RWPE1 (cell line): ENCODE data around the gene CDON.

Source experiments
- CTCF ChIA-PET: fragments of 350-600 bp; sonication (Branson Sonifier 250); formaldehyde crosslinking; extraction: SDS; loops from one replicate; lab custom pipeline; 2021; lab: Yijun Ruan, JAX
- POLR2A ChIA-PET: fragments of 400-600 bp; formaldehyde crosslinking; extraction: SDS; loops from one replicate; lab custom pipeline; 2020; ENCODE audit warnings: antibody characterized with exemption; ENCODE audit not compliant: low non-redundant PET; lab: Yijun Ruan, JAX
- DNase-seq: peaks from one replicate; pipeline ENCODE4 v3.0.0; 2012; ENCODE audit warnings: low spot score
- H3K27ac ChIP-seq: fragments of 450-650 bp; 2 replicates; pipeline ENCODE4 v1.5.1; 2017
- TF ChIP-seq, protein P1 (sequence below): fragments of 450-650 bp; conservative IDR thresholded peaks from 2 replicates; pipeline ENCODE4 v1.5.1; 2017; ENCODE audit warnings: low read depth, mild to moderate bottlenecking

CDON gene

DNA sequence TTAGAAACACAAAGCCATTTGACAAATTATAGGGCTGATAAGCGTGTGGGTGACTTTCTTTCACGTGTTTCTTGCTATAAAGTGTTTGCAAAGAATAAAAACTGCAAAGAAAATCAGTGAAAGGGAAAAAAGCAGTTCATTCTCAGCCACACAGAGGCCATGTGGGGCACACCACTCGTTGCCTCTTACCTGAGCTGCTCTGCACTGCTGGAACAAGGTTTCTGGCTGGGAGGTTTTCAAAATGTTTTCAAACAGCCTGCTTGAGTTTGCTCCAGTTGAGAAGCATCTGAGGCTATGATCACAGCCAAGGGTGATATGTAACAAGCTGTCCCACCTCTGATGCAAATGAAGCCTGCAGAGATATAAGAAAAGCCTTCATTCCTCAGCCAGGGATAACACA is 131.6 kb downstream of the CDON start:
- TF ChIP-seq, protein P1, sequence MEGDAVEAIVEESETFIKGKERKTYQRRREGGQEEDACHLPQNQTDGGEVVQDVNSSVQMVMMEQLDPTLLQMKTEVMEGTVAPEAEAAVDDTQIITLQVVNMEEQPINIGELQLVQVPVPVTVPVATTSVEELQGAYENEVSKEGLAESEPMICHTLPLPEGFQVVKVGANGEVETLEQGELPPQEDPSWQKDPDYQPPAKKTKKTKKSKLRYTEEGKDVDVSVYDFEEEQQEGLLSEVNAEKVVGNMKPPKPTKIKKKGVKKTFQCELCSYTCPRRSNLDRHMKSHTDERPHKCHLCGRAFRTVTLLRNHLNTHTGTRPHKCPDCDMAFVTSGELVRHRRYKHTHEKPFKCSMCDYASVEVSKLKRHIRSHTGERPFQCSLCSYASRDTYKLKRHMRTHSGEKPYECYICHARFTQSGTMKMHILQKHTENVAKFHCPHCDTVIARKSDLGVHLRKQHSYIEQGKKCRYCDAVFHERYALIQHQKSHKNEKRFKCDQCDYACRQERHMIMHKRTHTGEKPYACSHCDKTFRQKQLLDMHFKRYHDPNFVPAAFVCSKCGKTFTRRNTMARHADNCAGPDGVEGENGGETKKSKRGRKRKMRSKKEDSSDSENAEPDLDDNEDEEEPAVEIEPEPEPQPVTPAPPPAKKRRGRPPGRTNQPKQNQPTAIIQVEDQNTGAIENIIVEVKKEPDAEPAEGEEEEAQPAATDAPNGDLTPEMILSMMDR, result no peak
- POLR2A ChIA-PET, result no interaction called here
- DNase-seq, result no peak
- H3K27ac ChIP-seq, result no peak overlapping the region
- CTCF ChIA-PET, result no interaction called here

DNA sequence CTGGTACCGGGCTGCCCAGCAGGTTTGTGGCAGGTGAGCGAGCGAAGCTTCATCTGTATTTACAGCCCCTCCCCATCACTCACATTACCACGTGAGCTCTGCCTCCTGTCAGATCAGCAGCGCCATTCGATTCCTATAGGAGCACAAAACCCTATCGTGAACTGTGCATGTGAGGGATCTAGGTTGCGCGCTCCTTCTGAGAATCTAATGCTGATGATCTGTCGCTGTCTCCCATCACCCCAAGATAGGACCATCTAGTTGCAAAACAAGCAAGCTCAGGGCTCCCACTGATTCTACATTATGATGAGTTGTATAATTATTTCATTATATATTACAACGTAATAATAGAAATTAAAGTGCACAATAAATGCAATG is 132.6 kb downstream of the CDON start:
- TF ChIP-seq, protein P1, result no peak
- H3K27ac ChIP-seq, result no peak overlapping the region
- DNase-seq, result no peak
- ChIA-PET POLR2A (no interaction called here), CTCF (interaction anchor here (0.5 to 0.6 kb wide), 3 partner anchors 12 to 354 kb away, joined by 3 to 6 read pairs (median 3); no protein-coding TSS in a partner anchor)

DNA sequence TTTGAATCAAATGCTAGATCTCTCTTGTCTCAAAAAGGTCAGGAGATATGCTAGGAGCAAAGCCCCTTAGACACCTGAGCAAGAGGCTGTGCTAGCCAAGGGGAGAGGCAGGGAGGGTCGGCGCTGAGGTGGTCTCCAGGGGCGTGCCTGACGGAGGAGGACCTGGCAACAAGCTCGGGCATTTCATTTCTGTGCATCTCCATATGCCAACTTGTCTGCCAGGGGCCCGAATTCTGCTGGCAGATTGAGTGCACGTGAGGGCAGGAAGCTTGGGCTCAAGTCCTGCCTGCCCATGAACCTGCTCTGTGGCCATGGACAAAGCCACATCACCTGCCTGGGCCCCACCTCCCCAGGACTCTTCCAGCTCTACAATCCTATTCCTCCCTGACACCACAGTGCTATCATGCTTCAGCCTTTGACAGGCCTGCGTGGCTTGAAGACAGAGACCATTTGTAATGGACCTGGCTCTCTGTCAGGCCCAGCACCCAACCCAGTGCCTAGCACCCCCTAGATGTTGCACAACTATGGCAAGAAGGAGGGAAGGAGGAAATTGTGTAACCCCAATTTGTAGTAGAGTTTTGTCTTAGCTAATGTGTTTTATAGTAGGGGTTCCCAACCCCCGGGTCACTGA is 133.1 kb downstream of the CDON start:
- TF ChIP-seq, protein P1, result no peak
- no peak for DNase-seq
- CTCF ChIA-PET, result interaction anchor here (0.5 to 1.5 kb wide), 4 partner anchors 12 to 264 kb away, joined by 3 read pairs; no protein-coding TSS in a partner anchor
- no peak overlapping the region for H3K27ac ChIP-seq
- POLR2A ChIA-PET, result no interaction called here

DNA sequence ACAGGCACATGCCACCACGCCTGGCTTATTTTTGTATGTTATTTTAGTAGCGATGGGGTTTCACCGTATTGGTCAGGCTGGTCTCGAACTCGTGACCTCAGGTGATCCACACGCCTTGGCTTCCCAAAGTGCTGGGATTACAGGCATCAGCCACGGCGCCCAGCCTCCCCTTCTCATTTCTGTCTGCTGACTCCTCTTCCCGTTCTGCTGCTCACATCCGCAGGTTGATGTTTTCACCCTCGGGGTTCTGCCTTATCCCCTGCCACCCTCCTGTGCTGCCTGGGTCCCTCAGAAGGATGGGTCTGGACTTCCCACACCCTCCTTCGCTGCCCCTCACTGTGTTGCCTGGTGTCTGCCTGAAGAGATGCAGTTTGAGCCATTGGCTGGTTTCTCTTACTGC is 136.0 kb downstream of the CDON start:
- TF ChIP-seq, protein P1, result no peak
- CTCF ChIA-PET, result no interaction called here
- H3K27ac ChIP-seq, result no peak overlapping the region
- POLR2A ChIA-PET, result no interaction called here
- no peak for DNase-seq

DNA sequence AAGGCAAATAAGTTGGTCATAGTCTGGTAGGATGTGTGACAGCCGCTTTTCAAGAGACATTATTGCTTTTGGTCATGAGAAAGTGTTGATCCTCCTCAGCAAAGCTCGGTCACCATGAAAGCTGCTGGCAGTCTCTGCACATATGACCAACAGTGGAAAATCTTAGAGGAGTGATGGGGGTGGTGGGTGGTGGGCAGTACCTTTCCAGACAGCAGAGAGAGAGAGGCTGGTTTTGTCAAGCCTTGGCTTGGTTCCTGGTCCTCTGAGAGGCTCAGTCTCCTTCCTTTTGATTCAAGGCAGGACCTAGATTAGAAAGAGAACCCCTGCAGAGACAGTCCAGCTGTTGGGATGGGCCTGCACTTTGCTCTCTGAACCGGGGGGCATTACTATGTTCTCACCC is 136.9 kb downstream of the CDON start:
- no peak for DNase-seq
- no peak overlapping the region for H3K27ac ChIP-seq
- ChIA-PET POLR2A (no interaction called here), CTCF (interaction anchor here (2.3 kb wide), 1 partner anchor 268 kb away, joined by 6 read pairs; no protein-coding TSS in a partner anchor)
- TF ChIP-seq, protein P1, result no peak

DNA sequence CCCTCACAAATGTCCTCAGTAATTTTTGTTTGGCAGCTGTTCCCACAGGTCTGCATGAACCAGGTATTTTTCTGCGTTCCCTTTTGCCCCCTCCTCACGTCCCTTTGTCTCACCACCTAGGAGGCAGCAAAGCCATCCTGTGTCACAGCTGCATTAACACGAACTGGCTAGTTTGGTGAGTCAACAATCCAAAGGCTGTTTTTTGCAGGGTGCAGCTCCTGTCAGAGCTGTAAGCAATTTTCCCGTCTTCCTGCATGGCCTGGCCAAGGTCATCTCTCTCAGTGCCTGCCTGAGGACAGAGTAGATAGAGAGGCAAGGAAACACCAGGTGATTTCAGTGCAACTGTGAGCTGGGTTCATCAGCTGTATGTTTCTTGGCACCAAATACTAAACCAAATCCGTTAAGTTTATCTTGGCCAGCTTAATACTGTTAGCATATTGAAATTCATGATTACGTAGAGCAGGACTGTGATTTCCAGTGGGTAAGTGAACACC is 137.4 kb downstream of the CDON start:
- TF ChIP-seq, protein P1, result no peak
- ChIA-PET POLR2A (no interaction called here), CTCF (interaction anchor here (0.6 to 2.3 kb wide), 2 partner anchors 152 to 269 kb away, joined by 6 to 7 read pairs; no protein-coding TSS in a partner anchor)
- DNase-seq, result no peak
- no peak overlapping the region for H3K27ac ChIP-seq
